ENCODE results near the gene SIX5.

DNA sequence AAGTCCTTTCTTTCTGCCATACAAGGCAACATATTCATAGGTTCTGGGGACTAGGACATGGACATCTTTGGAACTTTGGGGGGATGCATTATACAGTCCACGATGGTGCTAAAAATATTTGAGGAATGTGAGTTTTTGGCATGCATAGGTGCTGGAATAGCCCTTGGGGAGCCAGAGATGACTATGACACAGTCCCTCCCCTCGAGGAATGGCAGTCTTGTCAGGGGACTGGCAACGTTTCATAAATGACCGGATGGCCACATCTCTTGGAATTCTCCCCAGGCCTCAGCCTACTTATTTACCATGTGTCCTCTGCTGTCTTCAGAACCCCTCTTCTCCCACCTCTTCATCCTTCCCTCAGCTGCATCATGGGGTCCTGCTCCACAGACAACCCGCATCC lies 22.2 kb downstream of the SIX5 start:
- no peak for TF ChIP-seq EZH2phosphoT487 (IDR thresholded peaks at IDR 0.05; ENCODE audit: low read length)
- TF ChIP-seq EZH2 (optimal IDR thresholded peaks at IDR 0.05; ENCODE audit: low read depth, low read length) = no peak
- TF ChIP-seq, protein P1, sequence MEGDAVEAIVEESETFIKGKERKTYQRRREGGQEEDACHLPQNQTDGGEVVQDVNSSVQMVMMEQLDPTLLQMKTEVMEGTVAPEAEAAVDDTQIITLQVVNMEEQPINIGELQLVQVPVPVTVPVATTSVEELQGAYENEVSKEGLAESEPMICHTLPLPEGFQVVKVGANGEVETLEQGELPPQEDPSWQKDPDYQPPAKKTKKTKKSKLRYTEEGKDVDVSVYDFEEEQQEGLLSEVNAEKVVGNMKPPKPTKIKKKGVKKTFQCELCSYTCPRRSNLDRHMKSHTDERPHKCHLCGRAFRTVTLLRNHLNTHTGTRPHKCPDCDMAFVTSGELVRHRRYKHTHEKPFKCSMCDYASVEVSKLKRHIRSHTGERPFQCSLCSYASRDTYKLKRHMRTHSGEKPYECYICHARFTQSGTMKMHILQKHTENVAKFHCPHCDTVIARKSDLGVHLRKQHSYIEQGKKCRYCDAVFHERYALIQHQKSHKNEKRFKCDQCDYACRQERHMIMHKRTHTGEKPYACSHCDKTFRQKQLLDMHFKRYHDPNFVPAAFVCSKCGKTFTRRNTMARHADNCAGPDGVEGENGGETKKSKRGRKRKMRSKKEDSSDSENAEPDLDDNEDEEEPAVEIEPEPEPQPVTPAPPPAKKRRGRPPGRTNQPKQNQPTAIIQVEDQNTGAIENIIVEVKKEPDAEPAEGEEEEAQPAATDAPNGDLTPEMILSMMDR (IDR thresholded peaks at IDR 0.05; ENCODE audit: low read length) = no peak

All from MM.1S (cell line).